GM18870 (cell line): ENCODE measurements around the gene RAP1GDS1.
"Not testable (repeated sequence)": the region's sequence is repeated elsewhere in the genome, so short reads cannot be mapped to it uniquely, and the experiment has no call there.

Experiments used
- ATAC-seq: cut with Tn5 transposase; IDR thresholded peaks from one replicate; pipeline ENCODE4 v1.9.1; 2021; ENCODE audit warnings: moderate library complexity; ENCODE audit not compliant: unreplicated experiment

The RAP1GDS1 gene

GRCh38 chr4:98421111-98421510, 159.9 kb downstream of the RAP1GDS1 start:
- ATAC-seq, result no peak

GRCh38 chr4:98423009-98423408, 161.8 kb downstream of the RAP1GDS1 start:
- no peak for ATAC-seq

DNA sequence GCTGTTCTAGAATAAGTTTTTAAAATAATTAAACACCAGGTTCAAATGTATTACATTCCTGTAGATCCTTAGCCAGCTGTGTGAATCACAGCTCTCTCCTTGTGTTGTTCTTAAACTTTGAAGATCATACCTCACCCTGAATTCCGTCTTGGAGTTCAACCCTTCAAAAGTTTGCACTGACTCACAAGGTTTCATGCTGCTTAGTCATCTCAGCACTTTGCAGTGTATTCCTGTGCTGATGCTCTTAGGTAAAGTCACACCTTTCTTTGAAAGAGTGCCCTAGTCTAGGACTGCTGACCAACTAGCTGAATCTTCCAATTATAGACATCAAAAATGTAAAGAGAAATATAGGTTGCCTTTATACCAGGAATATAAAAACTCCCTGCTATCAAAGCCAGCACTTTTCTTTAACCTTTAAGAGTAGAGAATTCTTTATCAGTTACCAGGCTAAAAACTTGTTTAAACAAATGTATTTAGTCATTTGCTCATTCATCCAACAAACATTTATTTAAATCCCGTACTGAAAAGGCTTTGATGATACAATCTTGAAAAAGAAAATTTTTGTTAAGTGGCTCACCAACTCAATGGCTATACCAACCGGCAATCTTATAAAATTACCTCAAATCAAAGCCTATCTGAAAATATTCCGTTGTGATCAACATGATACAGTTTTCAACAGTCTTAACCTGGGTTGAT, 169.7 kb downstream of the RAP1GDS1 start:
- ATAC-seq, result no peak

GRCh38 chr4:98433691-98434090, 172.5 kb downstream of the RAP1GDS1 start:
- ATAC-seq, result no peak

DNA sequence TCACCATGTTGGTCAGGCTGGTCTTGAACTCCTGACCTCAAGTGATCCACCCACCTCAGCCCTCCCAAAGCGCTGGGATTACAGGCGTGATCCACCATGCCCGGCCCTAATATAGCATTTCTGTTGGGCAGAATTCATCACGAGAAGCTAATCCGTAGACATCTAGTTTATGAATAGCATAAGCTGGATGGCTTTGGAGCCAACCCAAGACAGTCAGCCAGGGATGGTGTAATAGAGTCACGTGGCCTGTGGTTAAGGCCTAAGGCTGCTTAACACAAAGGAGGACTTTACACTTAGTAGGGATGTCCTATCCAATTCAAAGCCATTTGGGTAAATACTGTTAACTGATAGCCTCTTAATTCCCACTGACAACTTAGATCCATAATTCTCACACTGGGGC, 173.6 kb downstream of the RAP1GDS1 start:
- no peak for ATAC-seq

DNA sequence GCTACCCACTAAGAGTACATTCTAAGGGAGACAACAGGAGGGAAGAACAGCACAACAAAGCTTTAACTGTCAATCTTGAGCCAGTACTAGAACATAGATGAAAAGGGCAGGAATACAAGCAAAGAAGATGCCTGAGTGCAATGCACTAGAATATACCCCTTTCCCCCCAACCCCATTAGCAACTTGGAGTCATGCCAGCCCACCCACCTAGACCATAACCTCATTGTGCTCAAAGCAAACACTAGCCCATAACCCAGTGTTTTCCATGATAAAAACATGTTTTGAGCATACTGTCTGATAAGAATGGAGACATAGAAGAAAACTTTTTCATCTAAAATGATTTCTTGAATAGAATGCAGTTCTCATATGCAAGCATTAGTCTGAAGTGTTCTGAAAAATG, 183.2 kb downstream of the RAP1GDS1 start:
- ATAC-seq, result no peak

GRCh38 chr4:98446499-98447375, 185.6 kb downstream of the RAP1GDS1 start:
- peak; percentile 73 for ATAC-seq

DNA sequence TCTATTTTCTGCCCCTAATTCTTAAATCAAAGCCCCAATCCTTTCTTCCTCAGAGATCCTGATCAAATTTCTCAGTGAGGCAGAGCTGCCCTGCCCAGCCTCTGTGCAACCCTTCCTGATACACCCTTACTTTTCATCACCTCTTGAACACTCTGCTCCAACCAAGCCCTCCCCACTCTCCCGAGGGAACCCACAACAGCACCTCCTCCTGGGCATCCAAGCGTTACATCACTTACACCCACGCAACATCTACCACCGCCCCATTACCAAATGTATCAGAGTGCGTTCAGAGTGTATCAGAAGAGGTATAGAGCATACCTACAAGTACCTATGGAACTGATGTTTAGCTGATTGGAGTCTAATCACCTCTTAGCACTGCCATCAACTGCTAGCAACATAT, 186.5 kb downstream of the RAP1GDS1 start:
- no peak for ATAC-seq

DNA sequence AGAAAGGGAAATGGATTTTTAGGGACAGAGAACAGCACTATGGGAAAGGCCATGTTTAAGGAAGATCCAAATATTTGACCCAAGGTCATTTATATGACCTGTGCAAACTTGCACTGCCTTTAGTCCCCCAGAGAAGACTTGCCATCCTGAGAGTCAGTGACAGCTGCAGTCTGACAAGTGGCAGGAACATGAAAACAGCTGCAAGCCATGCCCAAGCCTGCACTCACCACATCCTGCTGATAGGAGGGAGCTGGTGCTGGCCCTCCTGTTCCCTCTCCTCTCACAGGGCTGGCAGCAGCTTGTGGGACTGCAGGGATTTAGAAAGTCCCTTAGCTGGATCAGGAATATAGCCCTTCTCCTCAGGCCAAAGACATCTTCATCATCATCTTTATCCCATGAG, 187.7 kb downstream of the RAP1GDS1 start:
- peak; percentile 35 for ATAC-seq

- no peak for ATAC-seq
These were observed 190.9 kb downstream of the RAP1GDS1 start for GRCh38 chr4:98452091-98452490.

- not testable (repeated sequence) for ATAC-seq
These were observed 196.2 kb downstream of the RAP1GDS1 start for GRCh38 chr4:98457422-98457821.

- ATAC-seq, result not testable (repeated sequence)
These were observed 200.1 kb downstream of the RAP1GDS1 start for GRCh38 chr4:98461121-98461865.

- ATAC-seq, result no peak
These were observed 201.3 kb downstream of the RAP1GDS1 start for GRCh38 chr4:98462487-98462886.

DNA sequence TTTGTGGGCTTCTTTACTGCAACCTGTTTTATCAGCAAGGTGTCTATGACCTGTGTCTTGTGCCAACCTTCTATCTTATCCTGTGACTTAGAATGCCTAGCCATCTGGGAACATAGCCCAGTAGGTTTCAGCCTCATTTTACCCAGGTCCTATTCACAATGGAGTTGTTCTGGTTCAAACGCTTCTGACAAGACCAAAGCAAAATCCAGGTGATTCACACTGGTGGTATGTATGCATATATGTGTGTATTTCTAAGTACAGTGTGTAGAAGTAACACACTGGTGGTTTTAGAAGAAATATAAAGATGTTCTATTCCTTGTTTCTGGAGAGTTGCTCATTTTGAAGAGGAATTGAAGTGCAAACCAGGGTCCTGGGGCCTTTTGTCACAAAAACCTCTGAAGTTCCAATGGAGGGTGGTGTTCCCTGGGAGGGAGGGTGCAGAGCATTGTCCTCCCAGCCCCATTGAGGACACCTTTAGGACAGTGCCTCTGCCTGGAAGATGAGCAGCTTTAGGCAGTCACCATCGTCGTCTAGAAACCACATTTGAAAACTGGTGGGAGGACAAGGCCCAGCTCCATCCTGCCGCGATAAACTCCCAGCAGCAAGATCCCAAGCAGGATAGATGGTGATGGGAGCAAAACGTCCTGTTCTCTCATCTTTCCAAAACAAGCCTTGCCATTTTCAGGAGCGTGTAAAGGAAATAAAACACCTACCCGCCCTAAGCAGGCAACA, 205.8 kb downstream of the RAP1GDS1 start:
- no peak for ATAC-seq

- peak; percentile 98 for ATAC-seq
These were observed 206.5 kb downstream of the RAP1GDS1 start for GRCh38 chr4:98467627-98468072.

DNA sequence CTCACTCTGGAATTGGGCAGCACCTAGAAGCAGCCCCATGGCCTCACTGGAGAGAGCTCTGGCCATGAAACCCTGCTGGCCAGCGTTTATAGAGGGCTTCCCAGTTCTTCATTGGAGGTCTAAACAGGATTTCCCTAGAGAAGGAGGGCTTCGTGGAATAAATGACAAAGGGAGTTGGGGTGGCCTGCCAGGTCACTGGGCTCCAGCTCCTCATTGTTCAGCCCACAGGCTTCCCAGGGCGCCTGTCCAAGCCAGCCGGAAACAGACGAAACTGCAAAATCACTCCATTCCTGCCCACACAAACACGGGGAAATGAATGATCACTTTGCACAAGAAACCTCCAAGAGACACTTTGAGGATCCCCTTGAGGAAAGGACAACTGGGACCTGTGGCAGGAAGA, 207.5 kb downstream of the RAP1GDS1 start:
- no peak for ATAC-seq

DNA sequence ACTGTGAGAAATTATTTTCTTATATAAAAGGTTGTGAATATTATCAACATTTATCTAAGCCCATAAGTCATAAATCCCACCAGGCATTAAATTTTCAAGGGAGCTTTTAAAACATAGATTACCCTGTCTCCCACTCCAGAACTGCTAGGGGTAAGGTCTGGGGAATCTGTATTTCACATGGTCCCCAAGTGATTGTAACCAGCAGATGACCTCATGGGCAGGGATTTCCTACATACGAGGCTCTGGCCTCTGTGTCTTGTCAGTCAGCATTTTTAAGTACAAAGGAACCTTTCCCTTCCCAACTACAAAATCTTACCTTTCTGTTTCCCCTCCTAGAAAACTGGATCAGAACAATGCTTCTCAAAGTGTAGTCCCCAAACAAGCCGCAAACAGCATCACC, 208.6 kb downstream of the RAP1GDS1 start:
- ATAC-seq, result no peak

GRCh38 chr4:98470366-98470765, 209.2 kb downstream of the RAP1GDS1 start:
- ATAC-seq, result no peak

DNA sequence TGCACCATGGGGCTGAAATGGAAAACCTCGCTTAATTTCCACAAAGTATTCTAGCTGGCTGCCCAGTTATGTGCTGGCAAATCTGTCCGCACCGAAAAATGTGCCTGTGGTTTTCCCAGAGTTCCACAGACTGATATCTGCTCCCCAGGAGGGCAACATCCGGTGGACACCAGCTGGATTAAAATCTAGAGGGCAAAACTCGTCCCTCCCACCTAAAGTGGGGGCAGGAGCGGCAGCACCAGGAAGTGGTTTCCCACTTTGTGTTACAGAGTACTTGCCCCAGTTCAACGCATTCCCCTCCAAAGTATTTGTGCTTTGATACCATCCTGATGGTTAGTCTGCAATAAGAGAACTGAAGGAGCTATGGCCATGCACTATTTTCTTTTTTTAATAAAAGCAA, 209.6 kb downstream of the RAP1GDS1 start:
- ATAC-seq, result no peak

GRCh38 chr4:98473046-98473445, 211.9 kb downstream of the RAP1GDS1 start:
- no peak for ATAC-seq

DNA sequence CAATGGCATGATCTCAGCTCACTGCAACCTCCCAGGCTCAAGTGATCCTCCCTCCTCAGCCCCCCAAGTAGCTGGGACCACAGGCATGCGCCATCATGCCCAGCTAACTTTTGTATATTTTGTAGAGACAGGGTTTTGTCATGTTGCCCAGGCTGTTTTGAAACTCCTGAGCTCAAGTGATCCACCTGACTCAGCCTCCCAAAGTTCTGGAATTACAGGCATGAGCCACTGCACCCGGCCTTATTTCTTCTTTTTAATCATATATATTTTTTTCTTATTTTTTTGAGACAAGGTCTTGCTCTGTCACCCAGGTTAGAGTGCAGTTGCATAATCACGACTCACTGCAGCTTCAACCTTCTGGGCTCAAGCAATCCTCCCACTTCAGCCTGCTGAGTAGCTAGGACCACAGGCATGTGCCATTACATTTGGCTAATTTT, 213.2 kb downstream of the RAP1GDS1 start:
- ATAC-seq, result no peak
